HT1080 (cell line): ENCODE measurements around the gene TMEM232. TPM values are rescaled to one million over a fixed set of nuclear protein-coding genes. Genes with fewer than 3 reads are reported as not detected.
"Not testable (repeated sequence)": the region's sequence is repeated elsewhere in the genome, so short reads cannot be mapped to it uniquely, and the experiment has no call there.

ENCODE experiments used
- DNase-seq: peaks from one replicate; pipeline ENCODE4 v3.0.0-alpha.2; 2015; ENCODE audit warnings: low read depth
- total RNA-seq: library from RNA; depleted of rRNA; stranded (reverse); fragments of >200 nt; shearing (Covaris generic); gene quantifications from 2 replicates; pipeline ENCODE4 v1.2.3, GENCODE V29; 2014

The TMEM232 gene
- total RNA-seq, 1 experiment from 2014 or later, result 0.77 TPM

DNA sequence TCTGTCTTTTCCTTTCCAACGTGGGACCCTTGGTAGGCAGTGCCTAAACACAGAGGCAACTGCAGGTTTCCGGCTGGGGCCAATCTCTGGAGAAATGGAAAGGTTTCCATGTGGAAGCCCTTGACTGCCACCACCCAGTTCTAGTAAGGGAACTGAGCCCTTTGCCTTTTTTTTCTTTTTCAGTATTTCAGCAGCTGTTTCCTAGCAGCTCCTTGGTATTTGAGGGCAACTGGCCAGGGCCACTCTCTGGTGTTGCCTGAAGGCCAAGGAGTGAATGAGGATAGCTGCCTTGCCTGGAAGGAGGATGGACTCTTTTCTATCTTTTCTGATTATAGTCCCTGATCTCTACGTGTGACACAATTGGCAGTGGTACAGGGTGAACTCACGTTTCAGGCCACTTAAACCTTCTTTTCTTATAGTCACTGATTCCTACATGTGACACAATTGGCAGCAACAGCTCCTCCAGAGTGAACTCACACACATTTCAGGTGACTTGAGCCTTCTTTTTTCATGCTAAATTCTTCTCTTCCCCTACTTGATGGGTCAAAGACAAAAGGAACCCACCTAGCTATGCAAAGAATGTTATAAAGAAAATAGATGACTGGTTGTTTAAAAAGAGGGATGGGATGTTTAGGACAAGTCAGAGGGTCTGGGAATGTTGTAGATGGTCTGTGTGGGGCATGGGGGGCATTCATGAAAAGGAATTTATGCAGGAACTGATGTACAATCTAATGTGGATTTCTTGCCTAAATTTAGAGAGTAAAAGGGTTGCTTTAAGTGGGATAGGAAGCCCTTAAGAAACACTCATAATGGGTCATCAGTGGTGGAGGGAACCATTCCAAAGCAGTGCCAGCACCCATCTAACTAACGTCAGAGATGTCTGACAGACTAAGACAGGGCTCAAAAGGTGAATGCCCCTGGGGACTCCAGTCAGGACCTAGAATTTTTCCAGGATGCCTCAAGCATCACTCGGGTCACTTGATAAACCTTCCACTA is 190.1 kb downstream of the TMEM232 start:
- no peak for DNase-seq

DNA sequence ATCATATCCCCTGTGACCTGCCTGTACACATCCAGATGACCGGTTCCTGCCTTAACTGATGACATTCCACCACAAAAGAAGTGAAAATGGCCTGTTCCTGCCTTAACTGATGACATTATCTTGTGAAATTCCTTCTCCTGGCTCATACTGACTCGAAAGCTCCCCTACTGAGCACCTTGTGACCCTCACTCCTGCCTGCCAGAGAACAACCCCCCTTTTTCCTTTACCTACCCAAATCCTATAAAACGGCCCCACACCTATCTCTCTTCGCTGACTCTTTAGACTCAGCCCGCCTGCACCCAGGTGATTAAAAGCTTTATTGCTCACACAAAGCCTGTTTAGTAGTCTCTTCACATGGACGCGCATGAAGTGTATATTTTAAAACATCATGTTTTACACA is 191.3 kb downstream of the TMEM232 start:
- not testable (repeated sequence) for DNase-seq

DNA sequence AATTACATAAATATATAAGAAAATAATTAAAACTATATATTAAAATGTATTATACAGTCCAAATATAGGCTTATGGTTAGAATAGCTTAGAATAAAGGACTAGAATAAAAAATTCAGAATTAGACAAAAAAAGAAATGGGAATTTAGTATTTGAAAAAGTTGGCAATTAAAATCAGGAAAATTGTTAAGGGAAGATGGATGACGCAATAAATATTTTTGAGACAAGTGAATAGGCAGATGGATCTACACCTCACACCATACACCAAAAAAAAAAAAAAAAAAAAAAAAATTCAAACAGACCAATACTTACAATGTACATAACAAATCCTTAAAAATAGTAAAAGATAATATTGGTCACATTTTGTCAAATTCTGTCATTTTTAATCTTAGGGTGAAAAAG is 200.7 kb downstream of the TMEM232 start:
- DNase-seq, result no peak

- DNase-seq, result no peak
These were observed 209.1 kb downstream of the TMEM232 start for GRCh38 chr5:110517396-110517795.

DNA sequence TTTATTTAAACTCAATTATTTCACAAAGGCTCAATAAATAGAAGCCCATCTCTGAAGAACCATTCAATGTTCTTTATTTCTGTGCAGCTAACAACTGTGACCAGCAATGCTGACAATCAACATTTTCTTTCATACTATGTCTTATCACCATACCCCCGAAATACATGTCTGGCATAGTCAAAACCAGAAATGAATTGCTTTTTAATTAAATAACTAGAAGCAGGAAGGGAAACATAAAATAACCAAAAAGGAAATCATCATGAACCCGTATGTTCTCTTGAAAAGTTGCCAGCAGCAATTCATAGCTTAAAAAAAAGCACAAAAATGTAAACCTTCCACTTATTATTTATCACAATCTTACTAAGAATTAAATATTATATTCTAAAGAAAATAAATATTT is 212.4 kb downstream of the TMEM232 start:
- no peak for DNase-seq

DNA sequence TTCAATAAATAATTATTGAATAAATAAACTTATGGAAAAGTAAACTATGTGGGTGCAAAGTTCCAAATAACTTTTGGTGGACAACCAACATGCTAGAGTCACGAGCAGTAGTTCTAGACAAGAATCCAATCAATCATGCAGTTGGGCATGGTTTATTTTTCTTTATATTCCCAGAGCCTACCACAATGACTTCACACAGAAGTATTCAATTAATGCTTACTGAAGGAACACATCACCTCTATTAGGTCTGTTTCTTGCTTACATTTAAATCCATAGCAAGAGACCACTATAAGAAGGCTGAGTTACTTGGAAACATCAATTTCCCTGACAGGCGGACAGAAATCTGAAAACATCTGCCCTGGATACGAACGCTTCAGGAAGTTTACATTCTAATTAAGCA is 214.2 kb downstream of the TMEM232 start:
- DNase-seq, result no peak

GRCh38 chr5:110510146-110510545 is 216.3 kb downstream of the TMEM232 start:
- no peak for DNase-seq

DNA sequence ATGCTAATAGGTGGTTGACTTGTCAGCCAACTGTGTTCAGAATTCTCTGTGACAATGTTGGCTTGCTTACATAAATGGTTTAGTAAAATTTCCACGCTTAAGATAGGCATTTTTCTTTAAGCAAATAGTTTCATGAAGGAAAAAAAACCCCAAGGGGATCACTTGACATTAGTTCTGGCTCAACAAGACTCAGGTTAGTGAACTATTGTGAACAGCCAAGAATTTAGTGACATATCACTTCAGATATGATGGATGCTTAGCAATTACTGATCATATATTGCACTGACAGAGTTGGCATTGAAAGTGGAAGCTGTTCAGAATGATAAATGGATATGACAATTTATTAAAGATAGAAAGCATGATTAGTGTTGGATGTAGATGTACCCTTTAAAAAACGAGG is 218.5 kb downstream of the TMEM232 start:
- DNase-seq, result no peak

- no peak for DNase-seq
These were observed 220.1 kb downstream of the TMEM232 start for GRCh38 chr5:110506378-110506777.

- no peak for DNase-seq
These were observed 230.2 kb downstream of the TMEM232 start for GRCh38 chr5:110496276-110496675.

DNA sequence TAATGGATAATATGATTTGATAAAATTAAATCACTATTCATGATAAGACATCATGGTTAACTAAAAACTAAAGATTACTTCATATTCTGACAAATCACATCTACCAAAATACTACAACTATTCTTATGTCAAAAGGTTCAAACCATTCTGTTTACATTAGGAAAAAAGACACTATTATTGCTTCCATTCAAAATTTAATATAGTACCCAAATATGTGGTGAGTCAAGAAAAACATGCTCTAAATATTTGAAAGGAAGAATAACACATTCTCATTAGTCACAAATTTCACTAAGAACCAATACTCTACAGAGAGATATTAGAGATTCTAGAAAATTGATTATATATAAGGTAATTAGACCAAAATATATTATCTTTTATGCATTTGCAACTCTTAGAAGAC is 234.0 kb downstream of the TMEM232 start:
- DNase-seq, result no peak

DNA sequence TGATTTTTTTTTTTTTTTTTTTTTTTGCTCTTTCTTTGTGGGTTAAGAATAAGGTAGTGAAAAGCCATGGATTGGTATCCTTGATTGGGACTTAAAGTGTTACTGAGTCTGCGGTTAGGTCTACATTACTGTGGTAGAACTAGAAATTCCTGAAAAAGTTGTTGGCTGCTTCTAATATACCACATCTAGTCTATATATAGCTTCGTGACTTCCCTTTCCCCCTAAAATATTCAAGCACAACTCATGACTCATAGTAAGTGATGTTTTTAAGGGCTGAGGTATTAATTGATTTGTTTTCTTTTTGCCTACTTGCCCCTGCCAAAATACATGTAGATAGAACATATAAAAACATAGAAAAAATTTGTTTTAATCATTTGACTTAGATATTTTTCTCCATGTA is 247.6 kb downstream of the TMEM232 start:
- peak; percentile 86 for DNase-seq

DNA sequence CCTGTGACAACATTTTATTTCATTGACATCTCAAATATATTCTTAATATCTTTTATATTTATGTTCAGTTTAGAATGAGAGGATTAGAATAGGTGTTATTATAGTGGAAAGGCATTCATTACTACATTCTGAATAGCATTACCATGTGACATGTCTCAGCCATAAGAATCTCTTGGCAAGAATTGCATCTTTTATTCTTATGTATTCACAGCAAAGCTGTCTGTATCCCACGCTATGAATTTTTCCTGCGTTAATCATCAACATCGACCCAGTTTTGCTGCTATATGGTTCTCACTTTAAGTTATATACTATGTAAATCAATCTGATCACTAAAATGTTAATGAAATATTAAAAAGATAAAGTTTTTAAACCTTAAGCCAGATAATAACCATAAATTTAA is 248.6 kb downstream of the TMEM232 start:
- DNase-seq, result peak; percentile 1

DNA sequence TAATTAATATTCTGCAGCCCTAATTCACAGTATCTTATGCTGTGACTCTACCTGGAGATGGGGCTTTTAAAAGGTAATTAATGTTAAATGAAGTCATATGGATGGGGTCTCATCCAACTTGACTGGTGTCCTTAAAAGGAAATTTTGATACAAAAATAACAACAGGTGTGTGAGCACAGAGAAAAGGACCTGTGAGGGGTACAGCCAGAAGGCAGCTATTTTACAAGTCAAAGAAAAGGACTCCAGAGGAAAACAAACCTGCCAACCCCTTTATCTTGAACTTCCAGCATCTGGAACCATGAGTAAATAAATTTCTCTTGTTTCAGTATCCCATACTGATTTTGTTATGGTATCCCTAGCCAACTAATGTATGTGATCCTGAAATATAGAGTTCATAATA is 250.3 kb downstream of the TMEM232 start:
- no peak for DNase-seq

GRCh38 chr5:110475529-110475928 is 250.9 kb downstream of the TMEM232 start:
- DNase-seq, result no peak

- DNase-seq, result no peak
These were observed 257.0 kb downstream of the TMEM232 start for GRCh38 chr5:110469486-110469885.

GRCh38 chr5:110463106-110463505 is 263.4 kb downstream of the TMEM232 start:
- DNase-seq, result no peak

DNA sequence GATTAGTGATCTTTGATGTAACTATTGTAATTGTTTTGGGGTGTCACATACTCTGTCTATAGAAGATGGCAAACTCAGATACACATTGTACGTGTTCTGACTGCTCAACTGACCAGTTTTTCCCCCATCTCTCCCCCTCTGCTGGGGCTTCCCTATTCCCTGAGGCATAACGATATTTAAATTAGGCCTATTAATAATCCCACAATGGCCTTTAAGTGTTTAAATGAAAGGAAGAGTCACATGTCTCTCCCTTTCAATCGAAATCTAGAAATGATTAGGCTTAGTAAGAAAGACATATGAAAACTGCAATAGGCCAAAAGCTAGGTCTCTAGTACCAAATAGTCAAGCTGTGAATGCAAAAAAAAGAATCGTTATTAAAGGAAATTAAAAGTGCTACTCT is 265.6 kb downstream of the TMEM232 start:
- DNase-seq, result no peak

DNA sequence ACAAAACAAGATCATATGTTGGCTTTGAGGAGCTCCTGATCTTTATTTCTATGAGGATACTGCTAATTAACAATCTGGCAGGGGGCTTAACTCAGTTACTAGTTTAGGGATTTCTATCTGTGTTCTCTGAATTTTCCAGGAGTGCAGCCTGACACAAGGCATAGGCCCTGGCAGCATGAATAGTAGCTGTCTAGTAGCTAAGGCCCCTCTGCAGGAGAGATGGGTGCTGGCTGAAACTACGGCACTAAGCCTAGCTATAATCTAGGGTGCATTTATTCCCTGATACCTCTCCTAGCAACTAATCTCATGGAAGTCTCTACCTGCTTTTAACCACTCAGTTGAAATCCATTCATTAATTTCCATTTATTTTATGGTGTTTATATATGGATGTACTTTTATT is 268.2 kb downstream of the TMEM232 start:
- DNase-seq, result no peak

DNA sequence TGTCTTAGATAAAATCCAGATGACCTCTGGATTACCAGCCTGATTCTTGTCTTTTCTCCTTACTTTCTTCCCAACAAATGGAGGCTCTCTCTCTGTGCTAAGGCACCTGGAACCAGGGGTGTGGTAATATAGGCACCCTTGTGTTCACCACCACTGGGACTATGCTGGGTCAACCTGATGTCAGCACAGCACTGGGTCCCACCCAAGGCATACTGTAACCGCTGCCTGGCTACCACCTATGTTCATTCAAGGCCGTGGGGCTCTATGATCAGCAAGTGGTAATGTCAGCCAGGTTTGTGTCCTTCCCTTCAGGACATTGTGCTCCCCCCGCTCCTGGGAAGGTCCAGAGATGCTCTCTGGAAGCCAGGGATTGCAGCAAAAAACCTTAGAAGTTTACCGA is 283.6 kb downstream of the TMEM232 start:
- no peak for DNase-seq

- peak; percentile 21 for DNase-seq
These were observed 285.4 kb downstream of the TMEM232 start for GRCh38 chr5:110441035-110441434.

- no peak for DNase-seq
These were observed 286.4 kb downstream of the TMEM232 start for GRCh38 chr5:110440058-110440457.

GRCh38 chr5:110439296-110439695 is 287.2 kb downstream of the TMEM232 start:
- DNase-seq, result no peak
